HL-60 (cell line): ENCODE results near the gene TBC1D3G.
"Not testable (repeated sequence)": the region's sequence is repeated elsewhere in the genome, so short reads cannot be mapped to it uniquely, and the experiment has no call there.

Experiments
- DNase-seq, 2 experiments: peaks; one replicate each; pipeline ENCODE4 v3.0.0-alpha.2; 2010 to 2020; ENCODE audit warnings: low read depth in 1 of 2, low spot score in 1 of 2
- H3K27ac ChIP-seq: fragments of 250-450 bp; sonication (Bioruptor Pico); replicated peaks from 2 replicates; pipeline ENCODE4 v1.5.1; 2020; ENCODE audit warnings: mild to moderate bottlenecking, moderate library complexity
- H3K27me3 ChIP-seq: fragments of 250-450 bp; sonication (Bioruptor Pico); 2 replicates; pipeline ENCODE4 v1.5.1; 2021; ENCODE audit warnings: mild to moderate bottlenecking, moderate library complexity; ENCODE audit not compliant: insufficient read depth, poor library complexity, severe bottlenecking
- H3K4me3 ChIP-seq: replicated peaks from 2 replicates; pipeline ENCODE4 v1.5.1; 2011; ENCODE audit warnings: mild to moderate bottlenecking, control low read depth, low read length; ENCODE audit not compliant: insufficient read depth
- long read RNA-seq: library from polyadenylated mRNA; unstranded; transcript quantifications from one replicate; pipeline ENCODE4 v2.0.0, GENCODE V29; 2020

Gene TBC1D3G
- long read RNA-seq, result 0 reads

DNA sequence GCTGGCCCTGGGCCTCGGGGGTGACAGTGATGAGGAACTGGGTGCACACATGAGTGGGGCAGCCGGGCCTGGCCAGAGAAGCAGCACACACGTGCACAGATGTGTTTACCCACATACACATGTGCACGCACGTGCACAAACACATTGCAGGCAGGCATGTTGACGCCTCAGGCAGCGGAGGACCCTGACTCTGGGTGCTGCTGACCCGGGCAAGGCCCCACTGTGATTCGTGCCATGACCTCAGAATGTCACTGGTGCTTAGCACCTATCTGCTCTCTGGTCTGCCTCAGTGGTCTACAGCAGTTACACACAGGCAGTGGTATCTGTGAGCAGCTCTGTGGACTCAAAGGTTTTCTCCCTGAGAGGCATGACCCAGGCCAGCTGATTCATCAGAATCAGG is at the start of gene TBC1D3G:
Gene TBC1D3G (plus strand): TSS at position 301 of the 400 bp plus-strand sequence. CDS start 1,528 bp downstream, outside the sequence.
- not testable (repeated sequence) for H3K27me3 ChIP-seq, H3K4me3 ChIP-seq, H3K27ac ChIP-seq, DNase-seq

DNA sequence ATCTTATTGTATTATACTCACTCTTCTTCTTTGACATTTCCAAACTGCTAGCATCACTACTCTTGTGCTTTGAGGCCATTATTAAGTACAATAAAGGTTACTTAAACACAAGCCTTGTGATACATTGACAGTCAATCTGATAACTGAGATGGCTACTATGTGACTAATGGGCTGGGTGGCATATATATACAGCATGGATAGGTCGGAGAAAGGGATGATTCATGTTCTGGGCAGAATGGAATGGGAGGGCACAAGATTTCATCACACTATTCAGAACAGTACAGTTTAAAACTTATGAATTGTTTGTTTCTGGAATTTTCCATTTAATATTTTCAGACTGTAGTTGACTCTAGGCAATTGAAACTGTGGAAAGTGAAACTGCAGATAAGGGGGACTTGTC is 40.4 kb upstream of the TBC1D3G start:
- H3K4me3 ChIP-seq, H3K27ac ChIP-seq, DNase-seq, H3K27me3 ChIP-seq: not testable (repeated sequence)

DNA sequence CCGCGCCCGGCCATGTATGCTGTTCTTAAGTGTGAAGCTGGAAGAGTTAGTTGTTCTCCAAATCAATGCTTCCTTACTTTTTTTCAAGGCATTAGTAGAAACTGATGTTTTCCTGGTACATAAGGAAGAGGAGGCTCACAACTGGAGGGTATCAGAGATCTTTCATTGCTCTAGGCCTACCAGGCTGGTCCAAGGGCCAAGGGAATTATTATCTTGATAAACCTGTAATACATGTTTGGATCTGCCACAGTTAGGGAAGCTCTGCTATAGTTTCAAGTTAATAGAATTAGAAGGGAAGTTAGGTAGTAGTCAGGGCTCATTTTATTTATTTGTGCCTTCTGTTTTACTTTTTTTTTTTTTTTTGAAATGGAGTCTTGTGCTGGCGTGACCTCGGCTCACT is 39.5 kb upstream of the TBC1D3G start:
- DNase-seq, H3K27ac ChIP-seq, H3K27me3 ChIP-seq, H3K4me3 ChIP-seq: not testable (repeated sequence)

- not testable (repeated sequence) for H3K4me3 ChIP-seq, DNase-seq, H3K27me3 ChIP-seq, H3K27ac ChIP-seq
Observed at GRCh38 chr17:36289965-36290612, 33.6 kb upstream of the TBC1D3G start.

DNA sequence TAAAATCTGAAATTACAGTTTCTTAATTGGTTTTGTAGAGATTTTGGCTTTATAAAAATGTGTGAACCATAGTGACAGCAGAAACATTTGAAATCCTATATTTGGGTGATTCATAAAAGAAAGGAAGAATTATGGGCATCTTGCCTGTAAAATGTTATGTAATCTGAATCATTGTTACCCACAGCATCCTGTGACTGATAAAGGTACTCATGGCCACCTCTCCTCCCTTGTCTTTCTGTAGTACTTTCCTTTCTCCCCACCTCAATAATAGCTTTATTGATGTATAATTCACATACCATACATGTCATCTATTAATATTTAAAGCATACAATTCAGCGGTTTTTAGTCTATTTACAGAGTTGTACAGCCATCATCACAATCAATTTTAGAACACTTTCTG is 28.5 kb upstream of the TBC1D3G start:
- DNase-seq, H3K4me3 ChIP-seq, H3K27ac ChIP-seq, H3K27me3 ChIP-seq: not testable (repeated sequence)

- not testable (repeated sequence) for H3K27ac ChIP-seq, H3K27me3 ChIP-seq, H3K4me3 ChIP-seq, DNase-seq
Observed at GRCh38 chr17:36315736-36316135, 7.9 kb upstream of the TBC1D3G start.

DNA sequence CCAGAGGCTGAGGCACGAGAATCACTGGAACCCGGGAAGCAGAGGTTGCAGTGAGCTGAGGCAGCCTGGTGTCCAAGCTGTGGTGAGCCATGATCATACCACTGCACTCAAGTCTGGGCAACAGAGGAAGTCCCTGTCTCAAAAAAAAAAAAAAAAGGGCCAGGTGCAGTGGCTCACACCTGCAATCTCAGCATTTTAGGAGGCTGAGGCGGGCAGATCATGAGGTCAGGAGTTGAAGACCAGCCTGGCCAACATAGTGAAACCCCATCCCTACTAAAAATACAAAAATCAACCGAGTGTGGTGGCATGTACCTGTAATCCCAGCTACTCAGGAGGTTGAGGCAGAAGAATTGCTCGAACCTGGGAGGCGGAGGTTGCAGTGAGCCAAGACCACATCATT is 38.8 kb downstream of the TBC1D3G start:
- not testable (repeated sequence) for H3K4me3 ChIP-seq, DNase-seq, H3K27ac ChIP-seq, H3K27me3 ChIP-seq

DNA sequence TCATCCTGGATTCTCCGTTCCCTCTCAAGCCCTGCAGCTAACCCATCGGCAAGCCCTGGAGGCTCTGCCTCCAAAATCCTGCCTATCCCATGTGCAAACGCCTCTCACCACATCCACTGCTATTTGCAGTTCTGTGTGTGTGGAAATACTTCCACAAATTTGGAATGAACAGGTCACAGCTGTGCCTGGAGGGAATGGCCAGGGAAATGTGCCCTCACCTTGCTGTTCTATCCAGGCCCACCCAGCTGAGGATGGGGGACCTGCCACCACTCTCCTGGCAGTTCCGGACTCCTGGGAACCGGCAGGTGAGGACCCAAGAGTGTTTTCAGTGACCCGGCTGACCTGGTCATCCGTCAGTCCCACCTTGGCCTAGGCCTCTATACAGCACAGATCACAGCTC is 52.3 kb downstream of the TBC1D3G start:
- not testable (repeated sequence) for H3K27me3 ChIP-seq, H3K27ac ChIP-seq, H3K4me3 ChIP-seq, DNase-seq
